Measurements from ENCODE around the gene SHLD3. TPM values are rescaled to one million over a fixed set of nuclear protein-coding genes. Genes with fewer than 3 reads are reported as not detected.

Gene SHLD3
- polyA plus RNA-seq, 1 of the 3 experiments (the other 2 are of a cell fraction): 2.4 TPM

DNA sequence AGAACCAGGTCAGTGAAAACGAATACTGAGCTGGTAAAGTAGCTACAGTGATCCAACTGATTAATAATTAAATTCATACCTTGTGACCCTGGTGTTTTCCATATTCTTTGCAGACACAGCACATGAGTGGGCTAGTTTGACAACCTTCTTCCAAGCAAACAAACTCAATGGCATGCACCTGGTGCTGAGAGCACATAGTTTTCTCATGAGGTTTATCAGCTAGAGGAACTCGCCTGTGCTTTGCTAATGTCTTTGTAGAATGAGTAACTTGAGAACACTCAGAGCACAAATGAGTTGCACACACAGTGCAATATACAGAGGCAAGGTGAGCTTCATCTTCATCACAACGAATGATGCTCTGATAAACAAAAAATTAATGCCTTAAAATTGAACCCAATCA is 13.3 kb upstream of the SHLD3 start (continued):
- TF ChIP-seq REST (IDR thresholded peaks at IDR 0.05; ENCODE audit: low read depth, low read length) (no peak), TAF1 (IDR thresholded peaks at IDR 0.05; ENCODE audit: borderline replicate concordance, low read depth, low read length) (no peak), CHD2 (IDR thresholded peaks at IDR 0.05; ENCODE audit: low read length, partially characterized antibody) (no peak), GABPA (IDR thresholded peaks at IDR 0.05; ENCODE audit: low read depth) (no peak)
- TF ChIP-seq, protein P1, sequence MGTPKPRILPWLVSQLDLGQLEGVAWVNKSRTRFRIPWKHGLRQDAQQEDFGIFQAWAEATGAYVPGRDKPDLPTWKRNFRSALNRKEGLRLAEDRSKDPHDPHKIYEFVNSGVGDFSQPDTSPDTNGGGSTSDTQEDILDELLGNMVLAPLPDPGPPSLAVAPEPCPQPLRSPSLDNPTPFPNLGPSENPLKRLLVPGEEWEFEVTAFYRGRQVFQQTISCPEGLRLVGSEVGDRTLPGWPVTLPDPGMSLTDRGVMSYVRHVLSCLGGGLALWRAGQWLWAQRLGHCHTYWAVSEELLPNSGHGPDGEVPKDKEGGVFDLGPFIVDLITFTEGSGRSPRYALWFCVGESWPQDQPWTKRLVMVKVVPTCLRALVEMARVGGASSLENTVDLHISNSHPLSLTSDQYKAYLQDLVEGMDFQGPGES (IDR thresholded peaks at IDR 0.05; ENCODE audit: low read depth, low read length): no peak

- TF ChIP-seq MXI1 (IDR thresholded peaks at IDR 0.05; ENCODE audit: low read depth, low read length) (no peak), GATA2 (CRISPR knock-in tag; IDR thresholded peaks at IDR 0.05) (no peak), YY1 (IDR thresholded peaks at IDR 0.05; ENCODE audit: low read depth) (no peak), RXRA (IDR thresholded peaks at IDR 0.05; ENCODE audit: borderline replicate concordance, low read depth) (no peak)
- TF ChIP-seq, protein P2, sequence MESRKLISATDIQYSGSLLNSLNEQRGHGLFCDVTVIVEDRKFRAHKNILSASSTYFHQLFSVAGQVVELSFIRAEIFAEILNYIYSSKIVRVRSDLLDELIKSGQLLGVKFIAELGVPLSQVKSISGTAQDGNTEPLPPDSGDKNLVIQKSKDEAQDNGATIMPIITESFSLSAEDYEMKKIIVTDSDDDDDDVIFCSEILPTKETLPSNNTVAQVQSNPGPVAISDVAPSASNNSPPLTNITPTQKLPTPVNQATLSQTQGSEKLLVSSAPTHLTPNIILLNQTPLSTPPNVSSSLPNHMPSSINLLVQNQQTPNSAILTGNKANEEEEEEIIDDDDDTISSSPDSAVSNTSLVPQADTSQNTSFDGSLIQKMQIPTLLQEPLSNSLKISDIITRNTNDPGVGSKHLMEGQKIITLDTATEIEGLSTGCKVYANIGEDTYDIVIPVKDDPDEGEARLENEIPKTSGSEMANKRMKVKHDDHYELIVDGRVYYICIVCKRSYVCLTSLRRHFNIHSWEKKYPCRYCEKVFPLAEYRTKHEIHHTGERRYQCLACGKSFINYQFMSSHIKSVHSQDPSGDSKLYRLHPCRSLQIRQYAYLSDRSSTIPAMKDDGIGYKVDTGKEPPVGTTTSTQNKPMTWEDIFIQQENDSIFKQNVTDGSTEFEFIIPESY (IDR thresholded peaks at IDR 0.05; ENCODE audit: borderline replicate concordance, low read depth): no peak
- no peak overlapping the region for H3K27ac ChIP-seq (ENCODE audit: low read depth in 2 of 2, low read length in 1 of 2)
- H3K36me3 ChIP-seq (replicated peaks in 1 of 2; ENCODE audit: control insufficient read depth in 1 of 2, insufficient read depth in 2 of 2, low read length in 1 of 2): peaks cover 67 to 73% of the 10 kb centered on the region in 2 experiments
- no peak overlapping the region for H3K4me3 ChIP-seq (ENCODE audit: low read depth in 2 of 2, low read length in 1 of 2)
- peaks cover 12% of the 10 kb centered on the region for H3F3A ChIP-seq (replicated peaks; ENCODE audit: insufficient read depth)
- H3K4me1 ChIP-seq (ENCODE audit: control insufficient read depth in 1 of 2, insufficient read depth in 2 of 2, low read depth in 1 of 2, low read length in 1 of 2): no peaks in the 10 kb centered on the region
- ChIA-PET CTCF (interaction anchor here (1.5 to 1.6 kb wide), 2 partner anchors 8 to 11 kb away, joined by 3 to 5 read pairs; no protein-coding TSS in a partner anchor), POLR2A (no interaction called here)
- no peak overlapping the region for H3K9ac ChIP-seq
- H3K79me2 ChIP-seq (ENCODE audit: insufficient read depth): peaks cover 28% of the 10 kb centered on the region
- H3K27me3 ChIP-seq (ENCODE audit: insufficient read depth): no peaks in the 10 kb centered on the region
- no peak overlapping the region for H2AFZ ChIP-seq (ENCODE audit: low read depth)
- no peaks in the 10 kb centered on the region for H3K9me2 ChIP-seq
- no peaks in the 10 kb centered on the region for H4K20me1 ChIP-seq (ENCODE audit: insufficient read depth)
- no peak for DNase-seq
- H3K9me3 ChIP-seq: no peaks in the 10 kb centered on the region
- WGBS (ENCODE audit: low lambda C conversion rate): 92% methylated on average over 4 of the region's 4 CpGs
- no peak overlapping the region for H3K4me2 ChIP-seq
Observed at GRCh38 chr5:65612298-65612907, 12.4 kb upstream of the SHLD3 start.

Measured in SK-N-SH (cell line).